K562 (cell line): ENCODE results near the gene COL1A1. TPM values are rescaled to one million over a fixed set of nuclear protein-coding genes. Genes with fewer than 3 reads are reported as not detected.

ENCODE experiments used
- ATAC-seq: fragments of 200-7000 bp; cut with Tn5 transposase; 3 replicates; pipeline ENCODE4 v1.9.1; 2020; ENCODE audit warnings: moderate library complexity
- BruUV-seq: library from RNA; stranded (reverse); fragments of 400-500 nt; replicated peaks from 2 replicates; lab custom pipeline; 2021; lab: Mats Ljungman, UMichigan
- CTCF ChIA-PET: fragments of 300-600 bp; formaldehyde crosslinking; extraction: SDS; loops from one replicate; lab custom pipeline; 2021; ENCODE audit warnings: low intra/inter-chr PET ratio; lab: Yijun Ruan, JAX
- POLR2A ChIA-PET: fragments of 300-600, 350-650 bp; sonication (Branson Sonifier 250); formaldehyde crosslinking; extraction: SDS; loops from one replicate; lab custom pipeline; 2021; ENCODE audit warnings: antibody characterized with exemption, inconsistent platforms; lab: Yijun Ruan, JAX
- DNase-seq, 4 experiments: peaks; one replicate each; pipeline versions ENCODE4 v3.0.0 to v3.0.0-alpha.2; 2011 to 2018; ENCODE audit warnings: low spot score in 3 of 4, mixed read lengths in 3 of 4; ENCODE audit errors: extremely low read depth in 1 of 4
- FAIRE-seq: peaks from 2 replicates; lab custom pipeline; 2011; peaks lifted over from hg19 to GRCh38; lab: Jason Lieb, UNC
- H2AFZ ChIP-seq: 2 replicates; pipeline ENCODE4 v1.6.0; 2011; ENCODE audit warnings: low read depth, low read length, control low read depth, inconsistent platforms
- H3K27ac ChIP-seq: fragments of 200-600 bp; 3 replicates; pipeline ENCODE4 v1.8.0; 2011; ENCODE audit warnings: low read depth, mild to moderate bottlenecking, control low read depth, inconsistent platforms, low read length, moderate library complexity, mixed read lengths; ENCODE audit errors: extremely low read depth
- H3K27me3 ChIP-seq, 2 experiments: fragments of 300-600 bp in 1 of 2; 2 replicates in 1 of 2; 3 replicates in 1 of 2; pipeline versions ENCODE4 v1.6.0 to v1.8.0; 2011; ENCODE audit warnings: inconsistent platforms in 2 of 2, low read length in 2 of 2, mild to moderate bottlenecking in 1 of 2, mixed read lengths in 1 of 2, moderate library complexity in 1 of 2; ENCODE audit not compliant: control insufficient read depth in 2 of 2, insufficient read depth in 2 of 2
- H3K36me3 ChIP-seq: fragments of 300-600 bp; 3 replicates; pipeline ENCODE4 v1.8.0; 2011; ENCODE audit warnings: mild to moderate bottlenecking, low read length, inconsistent platforms; ENCODE audit not compliant: control insufficient read depth, insufficient read depth
- H3K4me1 ChIP-seq, 2 experiments: fragments of 200-600 bp in 1 of 2; replicated peaks in 1 of 2; 2 replicates in 1 of 2; 3 replicates in 1 of 2; pipeline versions ENCODE4 v1.5.1 to v1.8.0; 2011; ENCODE audit warnings: inconsistent platforms in 2 of 2, low read length in 2 of 2, mild to moderate bottlenecking in 1 of 2, mixed read lengths in 1 of 2, moderate library complexity in 1 of 2; ENCODE audit not compliant: control insufficient read depth in 2 of 2, insufficient read depth in 2 of 2
- H3K4me2 ChIP-seq: 2 replicates; pipeline ENCODE4 v1.6.1; 2011; ENCODE audit warnings: low read length, control low read depth, inconsistent platforms, mixed read lengths; ENCODE audit not compliant: insufficient read depth
- H3K4me3 ChIP-seq: fragments of 200-600 bp; sonication (generic), shearing (Covaris generic); 2 replicates; pipeline ENCODE4 v1.5.1; 2016; ENCODE audit warnings: control low read depth, inconsistent platforms
- H3K79me2 ChIP-seq: fragments of 200-600 bp; 3 replicates; pipeline ENCODE4 v1.8.0; 2011; ENCODE audit warnings: low read length, inconsistent platforms; ENCODE audit not compliant: control insufficient read depth, insufficient read depth
- H3K9ac ChIP-seq, 2 experiments: 2 replicates each; pipeline versions ENCODE4 v1.6.0 to v1.6.1; 2011; ENCODE audit warnings: low read depth in 2 of 2, low read length in 2 of 2, control low read depth in 1 of 2, inconsistent platforms in 1 of 2, mild to moderate bottlenecking in 1 of 2, mixed read lengths in 1 of 2; ENCODE audit not compliant: insufficient read depth in 1 of 2
- H3K9me1 ChIP-seq: one replicate; pipeline ENCODE4 v1.6.0; 2011; ENCODE audit warnings: inconsistent platforms, mild to moderate bottlenecking, low read length, moderate library complexity; ENCODE audit not compliant: control insufficient read depth, insufficient read depth
- H3K9me3 ChIP-seq: replicated peaks from 2 replicates; pipeline ENCODE4 v1.5.1; 2011; ENCODE audit warnings: low read depth, low read length, inconsistent platforms; ENCODE audit not compliant: control insufficient read depth, insufficient read depth
- H4K20me1 ChIP-seq: replicated peaks from 2 replicates; pipeline ENCODE4 v1.6.1; 2011; ENCODE audit warnings: low read length, inconsistent platforms, mixed read lengths; ENCODE audit not compliant: control insufficient read depth, insufficient read depth
- CBFB ChIP-seq: sonication (generic); formaldehyde crosslinking; IDR thresholded peaks from 2 replicates; pipeline ENCODE4 v1.4.0; 2020; ENCODE audit warnings: mild to moderate bottlenecking, missing genetic modification reagents
- CEBPG ChIP-seq, 3 experiments: fragments of 200-800 bp in 1 of 3; sonication (Bioruptor generic) in 1 of 3; sonication (generic) in 1 of 3; formaldehyde crosslinking in 1 of 3; IDR thresholded peaks in 2 of 3; conservative IDR thresholded peaks in 1 of 3; 2 replicates each; pipeline versions ENCODE4 v1.6.1 to v1.8.0; 2016 to 2022; ENCODE audit warnings: missing compliant biosample characterization in 2 of 3, missing genetic modification characterization in 2 of 3, mild to moderate bottlenecking in 1 of 3, missing genetic modification reagents in 1 of 3
- FOXM1 ChIP-seq, 2 experiments: fragments of 450-650 bp in 1 of 2; sonication (generic) in 1 of 2; formaldehyde crosslinking in 1 of 2; IDR thresholded peaks; 2 replicates each; pipeline versions ENCODE4 v1.6.1 to v1.9.0; 2017 to 2022; ENCODE audit warnings: low read depth in 2 of 2, mild to moderate bottlenecking in 2 of 2, missing genetic modification reagents in 1 of 2, moderate library complexity in 1 of 2
- MED1 ChIP-seq: sonication (generic); formaldehyde crosslinking; IDR thresholded peaks from 2 replicates; pipeline ENCODE4 v1.8.1; 2023; ENCODE audit warnings: missing genetic modification reagents, borderline replicate concordance
- WGBS: fragments of 100-300 bp; shearing (Covaris generic); methylation state at CpG from one replicate; pipeline ENCODE4 v1.1.6; 2016; ENCODE audit warnings: low coverage, mixed read lengths; ENCODE audit not compliant: insufficient coverage; ENCODE audit errors: missing lambda C conversion rate; 5-methylcytosine and 5-hydroxymethylcytosine counted together
- in situ Hi-C: fragments of 300-500 bp; cut with MboI; formaldehyde crosslinking; loops from 4 replicates; pipeline ENCODE4 v1.15.0; 2018; ENCODE audit warnings: inconsistent platforms, mixed read lengths
- intact Hi-C: fragments of 100-400 bp; cut with micrococcal nuclease; formaldehyde crosslinking; loops from 2 replicates; pipeline ENCODE4 v1.14.2; 2022
- polyA plus RNA-seq, 8 experiments: library from polyadenylated mRNA; depleted of rRNA in 4 of 8; stranded (reverse) in 5 of 8; unstranded in 3 of 8; fragments of >200 nt; fragmentation: Nextera tagmentation in 2 of 8; fragmentation: Illumina TruSeq in 1 of 8; extraction: Ambion mirVana in 2 of 8; extraction: Trizol in 1 of 8; gene quantifications; 2 replicates each; pipeline versions ENCODE4 v1.2.1 to v1.2.3, GENCODE V29; 2011 to 2014; ENCODE audit warnings: inconsistent platforms in 1 of 8, missing spikeins in 1 of 8
- total RNA-seq, 7 experiments: library from RNA; depleted of rRNA in 6 of 7; stranded (reverse); fragments of >200 nt in 6 of 7; fragmentation: Illumina TruSeq in 2 of 7; extraction: Trizol in 2 of 7; gene quantifications; 2 replicates each; pipeline versions ENCODE4 v1.2.1 to v1.2.3, GENCODE V29; 2011 to 2021; ENCODE audit warnings: low replicate concordance in 1 of 7

The COL1A1 gene
- total and polyA plus RNA-seq, 9 of the 15 experiments (the other 6 are each of a cell fraction or from before 2014, with no cell fraction given): 0.04 to 3.4 (median 0.18) TPM

- ChIA-PET POLR2A (no interaction called here), CTCF (interaction anchor here (0.6 to 2.1 kb wide), 4 partner anchors 19 to 68 kb away, joined by 3 to 6 read pairs (median 3); no protein-coding TSS in a partner anchor)
- H3K9me1 ChIP-seq: no peaks in the 10 kb centered on the region
- peak overlapping the region; percentile 96 for H2AFZ ChIP-seq
- in situ Hi-C loops: no loop called here
- no peaks in the 10 kb centered on the region for H3K36me3 ChIP-seq
- H3K4me1 ChIP-seq: peaks cover 10 to 20% of the 10 kb centered on the region in 2 experiments; a peak in 3 of 5 replicates
- ATAC-seq (no peak), FAIRE-seq (no peak), DNase-seq (no peak)
- no TSS peak for BruUV-seq
- no peak overlapping the region for H3K27ac ChIP-seq
- no peak overlapping the region for H3K4me3 ChIP-seq
- no peaks in the 10 kb centered on the region for H3K9me3 ChIP-seq
- WGBS: 37% methylated on average over 16 of the region's 16 CpGs
- intact Hi-C loops: loop anchor here (1.0 to 2.0 kb wide), 4 partner anchors 10 to 68 kb away; no protein-coding TSS in a partner anchor
- TF ChIP-seq CEBPG (CRISPR knock-in tag; IDR thresholded peaks at IDR 0.05) (0 out of 2 replicates have a peak, but pooled peaks have one; percentile 7), CEBPG (tag; conservative IDR thresholded peaks at IDR 0.05 in 1 of 2, IDR thresholded peaks at IDR 0.05 in 1 of 2) (no peak), FOXM1 (IDR thresholded peaks at IDR 0.05; ENCODE audit: low read depth) (no peak), FOXM1 (CRISPR knock-in tag; IDR thresholded peaks at IDR 0.05; ENCODE audit: low read depth) (0 out of 2 replicates have a peak, but pooled peaks have one; percentile 2), MED1 (CRISPR knock-in tag) (no peak), CBFB (CRISPR knock-in tag) (0 out of 2 replicates have a peak, but pooled peaks have one; percentile 13)
- peak overlapping the region in 1 of 2 experiments; percentile 43; a peak in 1 of 4 replicates for H3K9ac ChIP-seq
- H3K79me2 ChIP-seq: no peaks in the 10 kb centered on the region
- no peaks in the 10 kb centered on the region; the same call in 1 of the 2 replicates for H4K20me1 ChIP-seq
- peak overlapping the region; percentile 95 for H3K4me2 ChIP-seq
- no peaks in the 10 kb centered on the region for H3K27me3 ChIP-seq
These were observed 39.5 kb downstream of the COL1A1 start for GRCh38 chr17:50161911-50162288.
